Measurements from ENCODE around the gene TEX11. TPM values are rescaled to one million over a fixed set of nuclear protein-coding genes. Genes with fewer than 3 reads are reported as not detected.

Gene TEX11
- total RNA-seq, 1 experiment from 2014 or later: not detected

DNA sequence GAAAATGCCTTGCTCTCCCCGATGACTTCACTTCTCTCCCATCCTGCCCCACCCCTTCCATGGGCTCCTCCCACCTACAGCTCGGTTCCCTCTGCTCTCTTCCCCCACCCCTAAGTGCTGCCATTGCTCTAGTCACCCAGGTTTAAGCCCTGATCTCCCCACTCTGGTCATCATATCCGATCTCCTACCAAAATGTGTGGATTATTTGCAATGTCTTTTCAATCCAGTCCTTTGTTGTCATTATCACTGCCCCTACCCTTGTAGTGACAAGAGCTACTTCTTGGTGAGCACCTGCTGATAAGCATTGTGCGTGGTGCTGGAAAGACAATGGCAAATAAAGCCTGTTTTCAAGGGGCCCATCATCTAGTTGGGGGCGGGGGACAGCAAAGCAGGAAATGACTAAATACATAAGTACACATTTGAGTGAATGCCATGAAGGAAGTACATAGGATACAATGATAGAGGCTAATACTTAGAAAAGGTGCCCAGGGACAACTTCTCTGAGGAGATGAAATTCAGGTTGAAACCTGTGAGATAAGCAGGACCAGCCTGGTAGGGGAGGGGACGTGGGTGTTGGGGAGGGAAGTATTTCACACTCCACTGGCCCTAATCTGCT lies 400.1 kb downstream of the TEX11 start:
- ChIA-PET POLR2A (ENCODE audit: unreplicated experiment) (no interaction called here), CTCF (no interaction called here)
- DNase-seq: no peak
- no peaks in the 10 kb centered on the region for H4K20me1 ChIP-seq (ENCODE audit: insufficient read depth)
- H2AFZ ChIP-seq: 0 out of 2 replicates have a peak overlapping the region, but pooled peaks have one; percentile 23
- no peaks in the 10 kb centered on the region for H3K9me3 ChIP-seq (ENCODE audit: insufficient read depth, low read depth)
- H3K36me3 ChIP-seq (ENCODE audit: low read depth): no peaks in the 10 kb centered on the region
- H3K4me1 ChIP-seq (replicated peaks; ENCODE audit: insufficient read depth): peaks cover 12% of the 10 kb centered on the region
- H3K9me2 ChIP-seq (ENCODE audit: insufficient read depth): no peaks in the 10 kb centered on the region
- TF ChIP-seq CTCF (conservative IDR thresholded peaks at IDR 0.05) (no peak), EZH2 (IDR thresholded peaks at IDR 0.05; ENCODE audit: low read depth) (no peak)
- no peaks in the 10 kb centered on the region for H3K27me3 ChIP-seq (ENCODE audit: insufficient read depth, low read depth)
- no peak overlapping the region for H3K4me3 ChIP-seq
- no peaks in the 10 kb centered on the region for H3K79me2 ChIP-seq (ENCODE audit: low read depth)
- H3K27ac ChIP-seq: no peak overlapping the region
- H3F3A ChIP-seq (ENCODE audit: insufficient read depth, low read depth): no peaks in the 10 kb centered on the region
- no TSS peak for BruUV-seq (replicated peaks)
- peak overlapping the region; percentile 26 for H3K4me2 ChIP-seq
- intact Hi-C loops (cut with micrococcal nuclease; ENCODE audit: unreplicated experiment): no loop called here

- peaks cover 12% of the 10 kb centered on the region for H3K4me1 ChIP-seq (replicated peaks; ENCODE audit: insufficient read depth)
- no peaks in the 10 kb centered on the region for H4K20me1 ChIP-seq (ENCODE audit: insufficient read depth)
- intact Hi-C loops (cut with micrococcal nuclease; ENCODE audit: unreplicated experiment): no loop called here
- ChIA-PET POLR2A (ENCODE audit: unreplicated experiment) (interaction anchor here (0.6 kb wide), 2 partner anchors 37 to 200 kb away, joined by 3 to 8 read pairs; no protein-coding TSS in a partner anchor), CTCF (no interaction called here)
- no peak for TF ChIP-seq EZH2 (IDR thresholded peaks at IDR 0.05; ENCODE audit: low read depth)
- no peak overlapping the region for H3K27ac ChIP-seq
- H3F3A ChIP-seq (ENCODE audit: insufficient read depth, low read depth): no peaks in the 10 kb centered on the region
- no peaks in the 10 kb centered on the region for H3K79me2 ChIP-seq (ENCODE audit: low read depth)
- H3K4me2 ChIP-seq: no peak overlapping the region
- no peak for DNase-seq
- no peaks in the 10 kb centered on the region for H3K36me3 ChIP-seq (ENCODE audit: low read depth)
- no peak overlapping the region for H2AFZ ChIP-seq
- no peak overlapping the region for H3K4me3 ChIP-seq
- H3K9me3 ChIP-seq (ENCODE audit: insufficient read depth, low read depth): no peaks in the 10 kb centered on the region
- H3K9me2 ChIP-seq (ENCODE audit: insufficient read depth): no peaks in the 10 kb centered on the region
- H3K27me3 ChIP-seq (ENCODE audit: insufficient read depth, low read depth): no peaks in the 10 kb centered on the region
- BruUV-seq (replicated peaks): no TSS peak
Measured at GRCh38 chrX:70505451-70505841, 403.1 kb downstream of the TEX11 start.

GRCh38 chrX:70504772-70505450 lies 403.6 kb downstream of the TEX11 start:
- no peak for TF ChIP-seq EZH2 (IDR thresholded peaks at IDR 0.05; ENCODE audit: low read depth)
- TF ChIP-seq CTCF (conservative IDR thresholded peaks at IDR 0.05): no peak
- ChIA-PET POLR2A (ENCODE audit: unreplicated experiment) (no interaction called here), CTCF (no interaction called here)
- Histone ChIP-seq H3K9me2 (ENCODE audit: insufficient read depth) (no peaks in the 10 kb centered on the region), H3K4me3 (no peak overlapping the region), H3F3A (ENCODE audit: insufficient read depth, low read depth) (no peaks in the 10 kb centered on the region), H4K20me1 (ENCODE audit: insufficient read depth) (no peaks in the 10 kb centered on the region), H3K27me3 (ENCODE audit: insufficient read depth, low read depth) (no peaks in the 10 kb centered on the region), H3K4me1 (replicated peaks; ENCODE audit: insufficient read depth) (peaks cover 12% of the 10 kb centered on the region), H3K27ac (no peak overlapping the region), H3K4me2 (no peak overlapping the region), H3K9me3 (ENCODE audit: insufficient read depth, low read depth) (no peaks in the 10 kb centered on the region), H2AFZ (no peak overlapping the region), H3K79me2 (ENCODE audit: low read depth) (no peaks in the 10 kb centered on the region), H3K36me3 (ENCODE audit: low read depth) (no peaks in the 10 kb centered on the region)
- intact Hi-C loops (cut with micrococcal nuclease; ENCODE audit: unreplicated experiment): no loop called here
- BruUV-seq (replicated peaks): no TSS peak
- no peak for DNase-seq
